Measurements from ENCODE around the gene RARS2.
"Not testable (repeated sequence)": the region's sequence is repeated elsewhere in the genome, so short reads cannot be mapped to it uniquely, and the experiment has no call there.

RARS2 gene

DNA sequence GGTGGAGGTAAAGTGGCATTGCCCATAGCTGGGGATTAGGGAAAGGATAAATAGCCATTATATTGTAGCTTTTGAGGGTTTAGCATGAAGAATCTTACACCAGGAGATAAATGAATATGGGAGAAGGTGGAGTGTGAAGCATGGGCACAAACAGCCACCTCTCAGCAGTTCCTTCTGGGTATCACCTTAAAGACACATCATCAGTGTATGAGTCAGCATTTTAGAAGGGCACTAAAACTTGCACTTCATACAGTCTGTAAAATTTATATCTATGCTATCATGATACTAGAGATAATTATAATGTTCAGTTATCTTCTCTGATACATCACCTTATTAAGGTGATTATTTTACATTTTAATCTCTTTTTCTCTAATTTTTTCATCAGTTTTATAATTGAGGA, 91.7 kb downstream of the RARS2 start:
- no peak for DNase-seq (ENCODE audit: low read depth)

DNA sequence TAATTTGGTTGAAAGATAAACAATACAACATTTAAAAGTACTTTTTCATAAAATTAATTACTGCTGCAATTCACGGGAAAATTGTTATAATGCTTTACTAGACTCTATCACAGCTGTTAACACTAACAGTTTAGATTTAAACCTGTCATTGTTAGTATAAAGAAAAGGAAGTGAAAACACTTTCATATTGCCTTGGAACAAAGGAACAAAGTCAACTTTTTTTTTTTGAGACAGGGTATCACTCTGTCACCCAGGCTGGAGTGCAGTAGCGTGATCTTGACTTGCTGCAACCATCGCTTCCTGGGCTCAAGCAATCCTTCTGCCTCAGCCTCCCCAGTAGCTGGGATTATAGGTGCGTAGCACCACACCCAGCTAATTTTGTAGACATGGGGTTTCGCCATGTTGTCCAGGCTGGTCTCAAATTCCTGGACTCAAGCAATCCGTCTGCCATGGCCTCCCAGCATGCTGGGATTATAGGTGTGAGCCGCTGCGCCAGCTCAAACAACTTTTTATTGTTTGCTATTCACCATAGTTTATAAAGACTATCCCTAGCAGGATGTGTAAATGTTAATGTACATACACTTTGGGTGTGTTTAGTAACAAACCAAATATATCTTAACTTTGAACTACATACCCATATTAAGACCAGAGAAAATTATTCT, 94.9 kb downstream of the RARS2 start:
- no peak for DNase-seq (ENCODE audit: low read depth)

DNA sequence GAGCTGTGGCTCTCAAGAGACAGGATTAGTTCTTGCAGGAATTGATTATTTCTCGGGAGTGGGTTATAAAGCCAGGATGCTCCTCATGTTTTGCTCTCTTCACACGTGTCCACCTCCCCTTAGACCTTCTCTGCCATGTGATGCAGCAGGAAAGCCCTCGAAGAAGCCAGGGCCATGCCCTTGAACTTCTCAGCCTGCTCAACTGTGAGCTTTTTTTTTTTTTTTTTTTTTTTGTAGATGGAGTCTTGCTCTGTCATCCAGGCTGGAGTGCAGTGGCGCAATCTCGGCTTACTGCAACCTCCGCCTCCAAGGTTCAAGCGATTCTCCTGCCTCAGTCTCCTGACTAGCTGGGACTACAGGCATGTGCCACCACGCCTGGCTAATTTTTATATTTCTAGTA, 100.5 kb downstream of the RARS2 start:
- not testable (repeated sequence) for DNase-seq (ENCODE audit: low read depth)

DNA sequence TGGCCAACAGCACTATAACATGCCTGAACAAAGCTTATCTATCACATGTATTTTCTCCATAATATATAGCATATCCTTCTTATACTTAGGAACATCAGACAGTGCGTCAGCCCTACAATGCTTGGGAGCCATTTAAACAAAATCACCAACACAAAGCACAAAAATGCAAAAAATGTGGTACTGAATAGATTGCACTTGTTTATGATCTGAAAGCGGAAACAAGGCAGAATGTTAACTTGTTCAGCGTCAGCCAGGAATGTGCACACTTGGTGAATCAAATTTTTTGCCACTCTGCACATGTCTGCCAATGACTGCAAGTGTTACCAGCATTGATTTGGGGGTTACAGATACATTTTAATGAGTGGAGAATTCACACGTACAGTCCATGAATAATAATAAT, 102.2 kb downstream of the RARS2 start:
- DNase-seq (ENCODE audit: low read depth) = no peak

DNA sequence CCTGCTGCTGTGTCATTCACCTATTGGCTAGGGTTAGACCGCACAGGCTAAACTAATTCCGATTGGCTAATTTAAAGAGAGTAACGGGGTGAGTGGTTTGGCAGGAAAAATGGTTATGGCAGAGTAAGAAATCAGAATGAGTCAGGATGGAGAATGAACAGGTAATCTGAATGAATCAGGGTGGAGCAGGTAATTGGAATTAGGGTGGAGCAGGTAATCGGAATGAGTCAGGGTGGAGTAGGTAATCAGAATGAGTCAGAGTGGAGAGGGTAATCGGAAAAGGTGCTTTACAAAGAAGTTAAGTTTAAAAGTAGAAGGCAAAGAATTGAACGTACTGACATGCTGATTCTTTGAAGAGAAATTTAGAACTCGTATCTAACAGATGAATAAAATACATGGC, 105.3 kb downstream of the RARS2 start:
- no peak for DNase-seq (ENCODE audit: low read depth)

DNA sequence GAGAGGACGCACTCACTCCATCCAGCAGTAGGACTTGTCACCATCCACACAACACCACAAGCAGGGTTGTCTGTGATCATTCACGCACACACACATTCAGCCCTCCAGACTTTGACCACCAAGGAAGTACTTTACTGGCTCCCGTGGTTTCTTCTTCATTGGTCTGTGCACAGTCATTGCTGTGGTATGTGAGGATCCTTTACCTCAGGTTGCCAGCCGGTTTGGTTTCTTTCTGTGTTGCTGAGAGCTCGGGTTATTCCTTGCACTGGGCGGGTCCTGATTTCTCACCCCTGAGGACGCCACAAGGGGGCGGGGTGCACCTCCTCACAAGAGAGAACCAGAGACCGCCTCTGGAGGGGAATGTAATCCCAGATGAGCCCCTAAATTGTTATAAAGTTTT, 105.9 kb downstream of the RARS2 start:
- DNase-seq (ENCODE audit: low read depth) = no peak

DNA sequence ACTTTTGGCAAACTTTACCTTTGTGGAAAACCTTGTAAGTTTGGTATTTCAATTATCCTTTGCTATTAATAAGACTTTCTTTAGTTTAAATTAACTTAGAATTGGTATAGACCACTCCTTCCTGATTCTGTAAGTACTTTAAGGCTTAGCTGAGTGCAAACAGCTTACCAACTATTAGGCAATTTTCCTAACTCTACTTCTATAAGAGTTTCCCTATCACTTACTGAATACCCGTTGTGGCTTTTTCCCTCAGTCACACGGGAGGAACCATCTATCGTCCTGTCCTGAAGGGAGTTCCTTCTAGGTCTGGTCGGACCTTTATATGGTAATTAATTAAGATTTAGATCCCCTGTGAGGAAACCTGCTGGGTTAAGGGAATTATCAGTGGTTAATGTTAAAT, 107.4 kb downstream of the RARS2 start:
- no peak for DNase-seq (ENCODE audit: low read depth)

DNA sequence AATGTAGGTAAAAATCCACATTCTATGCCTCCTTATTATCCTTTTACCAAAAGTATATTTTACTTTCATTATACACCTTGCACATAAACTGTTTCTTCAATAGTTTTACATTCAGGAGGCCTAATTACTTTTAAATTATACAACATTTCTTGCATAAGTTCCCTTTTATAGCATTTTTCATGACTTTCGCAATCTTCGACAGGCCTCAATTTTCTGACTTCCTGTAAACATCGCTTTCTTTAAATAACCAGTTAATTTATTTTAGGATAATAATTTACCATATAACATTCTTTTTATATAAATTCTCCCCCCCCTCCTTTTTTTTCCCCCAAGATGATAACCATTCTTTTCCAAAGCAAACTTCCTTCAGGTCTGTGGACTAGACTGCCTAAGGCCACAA, 107.9 kb downstream of the RARS2 start:
- no peak for DNase-seq (ENCODE audit: low read depth)

DNA sequence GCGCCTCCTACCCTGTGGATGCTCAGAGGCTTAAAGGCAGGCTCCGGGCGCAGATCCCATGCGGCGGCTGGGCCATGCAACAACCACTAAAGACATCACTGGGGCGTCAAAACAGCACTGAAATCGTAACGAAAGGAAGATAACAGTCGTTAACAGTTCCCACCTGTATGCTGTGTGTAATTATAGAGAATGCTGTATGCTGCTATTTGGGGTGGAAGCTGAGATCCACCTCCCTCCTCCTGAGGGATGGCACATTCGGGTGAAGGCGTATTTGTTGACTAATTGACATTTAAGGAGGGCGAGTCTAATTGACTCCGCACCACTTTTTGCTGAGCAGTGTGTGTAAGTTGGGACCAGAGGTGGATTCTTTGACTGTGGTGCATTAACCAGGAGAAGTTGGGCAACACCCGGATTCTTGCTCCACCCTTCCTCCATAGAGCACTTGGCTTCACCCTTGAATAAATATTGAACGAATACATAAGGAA, 116.3 kb downstream of the RARS2 start:
- DNase-seq (ENCODE audit: low read depth) = peak; percentile 11

DNA sequence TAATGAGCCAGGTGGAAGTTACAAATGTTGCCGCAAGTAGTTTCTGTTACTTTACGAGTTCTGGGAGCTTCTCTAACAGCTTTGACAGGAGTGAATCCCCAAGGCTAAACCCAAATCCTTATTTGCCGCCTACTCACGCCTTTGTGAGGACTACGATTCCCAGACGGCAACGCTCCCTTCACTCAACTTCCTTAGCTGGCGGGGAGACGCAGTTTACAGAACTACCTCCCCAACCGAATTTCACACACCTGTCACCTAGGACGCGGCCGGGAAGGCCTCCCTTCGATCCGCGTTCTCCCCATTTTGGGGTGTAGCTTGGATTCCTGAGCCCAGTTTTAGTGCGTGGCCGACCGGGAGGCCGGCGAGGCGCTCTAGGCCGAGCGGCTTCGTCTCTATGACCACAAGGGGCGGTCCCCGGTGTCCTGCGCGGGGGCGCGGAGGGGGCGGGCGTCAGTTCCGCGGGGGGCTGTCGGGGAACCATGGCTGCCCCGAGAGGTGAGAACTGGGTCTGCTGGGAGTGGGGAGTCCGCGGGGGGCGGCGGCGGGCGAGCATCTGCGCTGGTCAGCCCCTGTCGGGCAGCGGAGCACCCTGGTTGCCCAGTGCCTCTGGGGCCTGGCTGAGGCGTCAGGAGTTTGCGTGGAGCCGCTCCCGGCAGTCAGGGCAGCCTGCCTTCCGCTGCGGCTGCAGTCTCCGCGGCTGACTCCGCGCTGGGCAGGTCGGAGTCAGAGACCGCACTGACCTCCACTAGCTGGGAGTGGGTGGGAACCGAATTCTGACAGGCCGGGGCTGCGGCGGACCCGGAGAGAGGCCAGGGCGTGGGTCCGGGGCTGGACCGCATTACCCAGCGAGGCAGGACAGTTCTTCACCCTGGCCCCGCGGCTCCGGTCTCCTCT, 117.0 kb downstream of the RARS2 start, which contains the start of gene SLC35A1:
Gene SLC35A1, plus strand, starts transcription at position 450 of the 894 bp plus-strand sequence. Its CDS starts 30 bp downstream, at position 480.
- peak; percentile 32 for DNase-seq (ENCODE audit: low read depth)

DNA sequence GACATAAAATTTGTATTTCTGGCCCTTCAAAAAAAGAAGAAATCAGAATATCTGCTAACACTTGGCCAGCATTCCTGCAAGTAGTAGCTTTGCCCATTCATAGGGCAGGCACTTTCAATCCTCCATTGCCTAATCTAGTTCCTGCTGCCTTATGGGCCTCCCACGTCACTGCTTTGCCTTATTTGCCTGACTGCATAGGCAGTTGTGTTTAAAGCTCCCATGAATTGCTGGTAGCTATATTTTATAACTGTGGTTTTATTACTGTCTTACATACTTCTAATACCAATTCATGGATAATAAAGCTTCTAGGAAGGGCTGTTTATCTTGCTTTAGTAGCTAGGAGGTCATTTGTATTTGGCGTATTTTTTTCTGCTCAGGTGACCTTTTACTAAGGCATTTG, 124.7 kb downstream of the RARS2 start:
- DNase-seq (ENCODE audit: low read depth) = no peak
